Dendritic cell treated with granulocyte-macrophage colony-stimulating factor and Interleukin-4, amounts not matched to agents 40 ng/mL and 50 ng/mL, for 4 days (primary cell): ENCODE measurements around the gene C19orf38.

Experiments
- H3K27ac Mint-ChIP-seq: one replicate; pipeline ENCODE4 v1.8.0; 2022; ENCODE audit warnings: mild to moderate bottlenecking, mixed read lengths
- H3K27me3 Mint-ChIP-seq: one replicate; pipeline ENCODE4 v1.8.0; 2022; ENCODE audit warnings: mild to moderate bottlenecking, mixed read lengths
- H3K36me3 Mint-ChIP-seq: one replicate; pipeline ENCODE4 v1.8.0; 2022; ENCODE audit warnings: low read depth, mixed read lengths
- H3K4me1 Mint-ChIP-seq: one replicate; pipeline ENCODE4 v1.8.0; 2022; ENCODE audit warnings: low read depth, mixed read lengths
- H3K4me3 Mint-ChIP-seq: one replicate; pipeline ENCODE4 v1.8.0; 2022; ENCODE audit warnings: mild to moderate bottlenecking, moderate library complexity, mixed read lengths
- H3K9me3 Mint-ChIP-seq: one replicate; pipeline ENCODE4 v1.8.0; 2022; ENCODE audit warnings: mixed read lengths
- intact Hi-C: fragments of 100-400 bp; cut with micrococcal nuclease; formaldehyde crosslinking; loops from one replicate; pipeline ENCODE4 v1.15.0; 2022

The C19orf38 gene

DNA sequence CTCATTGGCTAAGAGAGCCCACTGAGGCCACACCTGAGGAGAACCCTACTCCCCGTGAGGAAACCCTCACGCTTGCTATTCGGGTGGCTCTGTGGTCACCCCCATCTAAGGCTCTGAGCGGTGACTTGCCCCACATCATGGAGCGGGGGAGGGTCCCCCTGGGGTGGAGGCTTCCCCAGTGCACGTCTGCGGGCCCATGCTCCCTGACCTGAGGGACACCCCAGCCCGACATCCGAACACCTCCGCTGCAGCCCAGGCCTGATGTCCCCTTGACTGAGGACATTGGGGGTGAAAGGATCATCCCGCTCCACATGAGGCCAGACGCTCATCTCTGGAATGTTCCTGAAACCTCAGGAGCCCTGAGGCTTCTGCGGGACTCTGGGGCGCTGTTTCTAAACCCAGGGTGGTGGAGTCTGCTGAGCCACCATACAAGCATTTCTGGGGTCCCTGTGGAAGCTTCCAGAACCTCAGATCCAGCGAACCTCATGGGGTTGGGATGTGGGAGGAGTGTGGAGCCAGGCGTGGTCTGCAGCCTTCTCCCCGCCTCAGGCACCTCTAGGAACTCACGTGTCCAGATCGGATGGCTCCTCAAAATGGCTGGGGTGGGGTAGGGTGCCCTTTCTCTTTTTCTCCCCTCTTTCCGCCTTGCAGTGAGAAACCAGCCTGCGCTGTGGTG lies 32.1 kb upstream of the C19orf38 start:
- Mint-ChIP-seq H3K4me1 (peaks cover 45% of the 10 kb centered on the region), H3K4me3 (no peak overlapping the region), H3K36me3 (peaks cover 99% of the 10 kb centered on the region), H3K27me3 (no peaks in the 10 kb centered on the region), H3K9me3 (no peaks in the 10 kb centered on the region), H3K27ac (peak overlapping the region; percentile 93)
- intact Hi-C loops = no loop called here

DNA sequence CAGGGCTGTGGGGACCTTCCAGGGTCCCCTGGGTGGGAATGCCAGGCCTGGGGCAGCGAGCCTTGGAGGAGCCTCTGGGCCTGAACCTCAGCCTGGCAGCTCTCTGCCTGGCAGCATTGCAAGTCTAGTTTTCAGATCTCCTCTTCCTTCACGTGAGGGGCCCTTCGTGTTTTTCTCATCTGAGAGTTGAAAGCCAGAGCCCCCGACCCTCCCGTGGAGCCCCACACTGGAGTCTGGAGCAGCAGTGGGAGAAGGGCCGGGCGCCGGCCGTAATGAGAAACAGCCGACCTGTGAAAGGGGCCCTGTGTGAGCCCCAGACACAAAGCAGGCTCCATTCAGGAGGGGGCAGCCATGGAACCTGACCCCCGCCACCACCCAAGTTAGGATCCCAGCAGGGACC lies 31.5 kb upstream of the C19orf38 start:
- Mint-ChIP-seq H3K27ac (peak overlapping the region; percentile 93), H3K27me3 (no peaks in the 10 kb centered on the region), H3K9me3 (no peaks in the 10 kb centered on the region), H3K4me1 (peaks cover 40% of the 10 kb centered on the region), H3K36me3 (peaks cover 99% of the 10 kb centered on the region), H3K4me3 (no peak overlapping the region)
- intact Hi-C loops = no loop called here

DNA sequence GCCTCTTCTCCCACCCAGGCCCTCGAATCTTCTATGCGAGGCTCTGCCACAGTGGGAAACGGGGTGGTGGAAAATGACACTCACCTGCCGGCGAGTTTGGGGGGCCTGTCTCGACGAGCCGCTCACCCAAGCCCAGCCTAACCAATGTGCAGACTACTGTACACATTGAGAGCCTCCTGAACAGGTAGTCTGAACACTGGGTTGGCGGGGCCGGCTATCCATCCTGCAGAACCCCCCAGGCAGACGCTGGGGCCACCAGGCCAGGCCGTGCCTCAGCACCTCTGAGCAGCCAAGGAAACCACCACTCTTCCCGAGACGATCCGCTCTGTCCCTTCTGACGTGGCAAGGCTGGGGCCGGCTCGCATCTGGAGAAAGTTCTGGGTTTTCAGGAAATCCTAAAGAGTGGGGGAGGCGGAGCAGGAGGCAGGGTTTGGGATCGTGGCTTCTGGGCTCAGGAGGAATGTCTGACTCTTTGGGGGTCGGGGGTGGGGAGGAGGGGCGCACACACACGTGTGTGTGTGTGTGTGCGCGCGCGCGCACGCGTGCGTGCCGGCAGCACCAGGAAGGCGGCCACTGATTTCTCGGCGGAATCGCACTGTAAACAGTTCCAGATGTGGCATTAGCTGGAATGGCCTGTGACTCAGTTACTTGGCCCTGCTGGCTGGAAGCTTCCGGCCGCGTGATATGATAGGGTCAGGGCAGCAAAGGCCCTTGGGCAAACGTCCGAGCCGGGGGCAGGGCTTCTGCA lies 30.8 kb upstream of the C19orf38 start:
- no peaks in the 10 kb centered on the region for H3K9me3 Mint-ChIP-seq
- H3K4me1 Mint-ChIP-seq = peaks cover 32% of the 10 kb centered on the region
- no peaks in the 10 kb centered on the region for H3K27me3 Mint-ChIP-seq
- no peak overlapping the region for H3K27ac Mint-ChIP-seq
- intact Hi-C loops = no loop called here
- H3K4me3 Mint-ChIP-seq = no peak overlapping the region
- peaks cover 99% of the 10 kb centered on the region for H3K36me3 Mint-ChIP-seq

DNA sequence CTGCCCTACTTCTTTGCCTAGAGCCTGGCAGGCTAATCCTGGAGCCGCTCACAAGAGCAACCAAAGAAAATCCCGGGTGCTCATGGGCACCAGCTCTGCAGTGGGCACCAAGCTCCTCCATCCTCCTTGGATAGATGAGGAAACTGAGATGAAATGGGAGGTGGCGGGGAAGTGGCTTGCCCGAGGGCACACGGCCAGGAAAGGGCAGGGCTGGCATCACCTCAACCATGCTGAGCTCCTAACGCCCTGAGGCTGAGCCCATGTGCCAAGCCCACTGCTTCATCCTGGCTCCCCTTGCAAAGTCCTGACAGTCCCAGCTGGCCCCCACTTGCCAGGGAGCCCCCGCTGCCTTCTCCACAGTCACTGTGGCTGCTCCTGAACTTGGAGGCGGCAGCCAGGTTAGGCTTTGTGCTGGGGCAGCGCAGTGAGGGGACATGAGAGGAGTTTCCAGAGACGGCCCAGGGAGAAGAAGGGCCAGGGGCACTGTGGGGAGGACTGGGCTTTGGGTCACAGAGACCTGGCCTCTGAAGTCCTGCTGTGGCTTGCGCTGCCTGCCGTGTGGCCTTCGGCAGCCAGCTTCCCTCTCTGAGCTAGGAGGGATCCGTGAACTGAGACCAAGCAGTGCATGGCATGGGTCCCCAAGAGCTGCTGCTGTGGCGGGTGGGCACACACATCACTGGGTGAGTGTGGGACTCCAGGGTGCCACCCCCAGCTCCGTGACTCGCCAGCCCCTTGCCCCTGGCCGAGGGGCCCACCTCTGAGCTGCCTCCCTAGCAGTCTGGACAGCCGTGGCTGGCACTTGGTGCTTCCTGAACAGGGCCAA lies 29.7 kb upstream of the C19orf38 start:
- peaks cover 100% of the 10 kb centered on the region for H3K36me3 Mint-ChIP-seq
- H3K4me1 Mint-ChIP-seq = peaks cover 21% of the 10 kb centered on the region
- no peak overlapping the region for H3K27ac Mint-ChIP-seq
- intact Hi-C loops = no loop called here
- no peak overlapping the region for H3K4me3 Mint-ChIP-seq
- no peaks in the 10 kb centered on the region for H3K9me3 Mint-ChIP-seq
- H3K27me3 Mint-ChIP-seq = no peaks in the 10 kb centered on the region

DNA sequence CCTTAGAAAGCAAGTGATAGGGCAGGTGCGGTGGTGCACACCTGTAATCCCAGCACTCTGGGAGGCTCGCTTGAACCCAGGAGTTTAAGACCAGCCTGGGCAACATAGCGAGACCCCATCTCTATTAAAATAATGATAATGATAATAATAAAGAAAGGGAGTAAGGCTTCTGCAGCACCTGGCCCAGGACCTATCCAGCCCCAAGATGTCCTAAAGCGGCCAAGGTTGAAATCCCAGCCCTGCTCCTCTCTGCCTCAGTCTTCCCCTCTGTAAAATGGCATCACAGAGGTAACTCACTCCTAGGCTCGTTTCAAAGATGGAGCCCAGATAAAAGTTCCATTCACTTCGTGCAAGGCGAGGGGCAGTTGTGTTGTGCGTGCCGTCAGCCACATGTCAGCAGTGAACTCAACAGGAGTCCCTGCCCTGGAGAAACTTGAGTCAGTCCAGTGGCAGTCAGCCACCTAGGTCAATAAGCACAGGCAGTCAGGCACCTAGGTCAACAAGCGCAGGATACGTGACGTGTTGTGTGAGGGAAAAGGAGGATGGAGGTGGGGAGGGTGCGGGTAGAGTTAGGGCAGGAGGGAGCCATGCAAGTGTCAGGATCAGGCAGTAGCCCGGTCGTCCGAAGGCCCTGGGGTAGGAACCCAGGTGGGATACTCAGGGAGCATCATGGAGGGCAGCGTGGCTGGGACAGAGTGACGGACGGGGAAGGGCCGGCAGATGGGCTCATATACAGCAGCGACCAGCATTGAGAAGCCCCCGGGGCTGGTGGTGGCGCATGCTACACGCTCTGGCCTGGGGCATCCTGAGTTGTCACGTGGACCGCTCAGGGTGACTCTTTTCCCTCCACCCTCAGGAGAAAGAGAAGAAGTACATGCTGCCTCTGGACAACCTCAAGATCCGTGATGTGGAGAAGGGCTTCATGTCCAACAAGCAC lies 28.8 kb upstream of the C19orf38 start:
- no peaks in the 10 kb centered on the region for H3K9me3 Mint-ChIP-seq
- peak overlapping the region; percentile 33 for H3K27ac Mint-ChIP-seq
- no peak overlapping the region for H3K4me3 Mint-ChIP-seq
- peaks cover 13% of the 10 kb centered on the region for H3K4me1 Mint-ChIP-seq
- no peaks in the 10 kb centered on the region for H3K27me3 Mint-ChIP-seq
- peaks cover 100% of the 10 kb centered on the region for H3K36me3 Mint-ChIP-seq
- intact Hi-C loops = no loop called here

DNA sequence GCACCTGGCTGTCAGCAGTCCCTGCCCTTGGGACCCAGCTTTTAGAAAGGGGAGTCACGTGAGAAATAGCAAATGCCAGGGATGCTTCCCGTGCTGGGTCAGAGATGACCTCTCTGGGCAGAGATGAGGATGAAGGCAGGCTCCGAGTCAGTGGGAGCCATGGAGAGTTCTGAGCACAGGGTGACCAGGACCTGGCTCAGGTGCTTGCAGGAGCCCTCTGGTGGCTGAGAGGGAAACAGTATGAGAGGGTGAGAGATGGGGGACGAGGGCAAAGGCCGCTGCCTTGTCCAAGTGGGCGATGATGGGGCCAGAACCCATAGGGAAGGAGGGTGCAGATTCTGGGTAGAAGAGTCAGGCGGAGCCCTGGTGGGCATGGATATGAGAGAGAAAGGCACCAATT lies 28.0 kb upstream of the C19orf38 start:
- Mint-ChIP-seq H3K4me3 (no peak overlapping the region), H3K36me3 (peaks cover 100% of the 10 kb centered on the region), H3K27me3 (no peaks in the 10 kb centered on the region), H3K4me1 (peaks cover 12% of the 10 kb centered on the region), H3K9me3 (no peaks in the 10 kb centered on the region), H3K27ac (peak overlapping the region; percentile 33)
- intact Hi-C loops = no loop called here

DNA sequence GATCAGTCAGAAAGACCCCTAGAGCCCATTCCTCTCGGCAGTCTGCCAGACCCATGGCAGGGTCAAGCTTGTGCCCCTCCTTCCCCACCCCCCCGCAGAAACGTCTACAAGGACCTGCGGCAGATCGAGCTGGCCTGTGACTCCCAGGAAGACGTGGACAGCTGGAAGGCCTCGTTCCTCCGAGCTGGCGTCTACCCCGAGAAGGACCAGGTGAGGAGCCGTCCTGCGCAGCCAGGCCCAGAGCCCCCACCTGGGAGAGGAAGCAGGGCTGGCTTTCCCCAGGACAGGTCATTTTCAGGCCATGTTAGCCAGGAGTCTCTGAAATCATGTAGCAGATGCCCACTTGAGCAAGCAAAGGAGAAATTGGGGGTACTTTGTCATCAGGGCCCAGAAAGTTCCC lies 24.5 kb upstream of the C19orf38 start:
- H3K27ac Mint-ChIP-seq = no peak overlapping the region

DNA sequence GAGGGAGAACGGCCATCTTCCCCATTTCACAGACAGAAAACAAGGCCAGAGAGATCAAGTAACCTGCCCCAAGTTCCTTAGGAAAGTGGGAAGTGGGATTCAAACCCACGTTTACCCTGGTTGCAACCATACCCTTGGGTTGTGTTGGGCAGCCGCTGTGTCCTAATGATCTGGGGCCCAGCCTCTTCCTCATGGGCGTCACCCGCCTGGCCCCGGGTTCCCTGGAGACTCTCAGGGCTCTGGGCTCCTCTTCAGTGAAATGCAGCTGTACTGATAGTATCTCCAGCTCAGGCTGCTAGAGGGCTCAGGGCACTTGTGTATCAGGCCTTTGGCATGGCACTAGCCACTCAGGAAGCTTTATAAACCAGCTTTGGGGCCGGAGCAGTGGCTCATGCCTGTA lies 22.0 kb upstream of the C19orf38 start:
- peaks cover 100% of the 10 kb centered on the region for H3K36me3 Mint-ChIP-seq

More for the DNA sequence above, 24.5 kb upstream of the C19orf38 start:
- peaks cover 100% of the 10 kb centered on the region for H3K36me3 Mint-ChIP-seq
- H3K4me3 Mint-ChIP-seq = no peak overlapping the region
- H3K9me3 Mint-ChIP-seq = no peaks in the 10 kb centered on the region
- intact Hi-C loops = no loop called here
- no peaks in the 10 kb centered on the region for H3K27me3 Mint-ChIP-seq
- peaks cover 25% of the 10 kb centered on the region for H3K4me1 Mint-ChIP-seq

DNA sequence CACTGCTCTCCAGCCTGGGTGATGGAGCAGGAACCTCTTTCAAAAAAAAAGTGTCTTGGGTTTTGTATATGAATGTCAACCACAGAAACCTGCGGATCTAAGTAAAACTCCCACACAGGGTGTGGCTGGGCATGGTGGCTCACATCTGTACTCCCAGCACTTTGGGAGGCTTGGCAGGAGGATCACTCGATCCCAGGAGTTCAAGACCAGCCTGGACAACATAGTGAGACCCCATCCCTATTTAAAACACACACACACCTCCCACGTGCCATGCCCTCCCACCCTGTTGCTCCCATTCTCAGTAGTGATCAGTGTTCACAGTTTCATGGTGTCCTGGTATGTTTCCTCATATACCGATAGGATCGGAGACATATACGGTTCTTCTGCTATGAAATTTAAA lies 21.4 kb upstream of the C19orf38 start:
- peaks cover 100% of the 10 kb centered on the region for H3K36me3 Mint-ChIP-seq
- peak overlapping the region; percentile 66 for H3K27ac Mint-ChIP-seq
- intact Hi-C loops = no loop called here

More for the DNA sequence above, 22.0 kb upstream of the C19orf38 start:
- H3K27ac Mint-ChIP-seq = peak overlapping the region; percentile 66
- peaks cover 37% of the 10 kb centered on the region for H3K4me1 Mint-ChIP-seq
- no peaks in the 10 kb centered on the region for H3K9me3 Mint-ChIP-seq
- no peaks in the 10 kb centered on the region for H3K27me3 Mint-ChIP-seq
- intact Hi-C loops = no loop called here
- H3K4me3 Mint-ChIP-seq = no peak overlapping the region

DNA sequence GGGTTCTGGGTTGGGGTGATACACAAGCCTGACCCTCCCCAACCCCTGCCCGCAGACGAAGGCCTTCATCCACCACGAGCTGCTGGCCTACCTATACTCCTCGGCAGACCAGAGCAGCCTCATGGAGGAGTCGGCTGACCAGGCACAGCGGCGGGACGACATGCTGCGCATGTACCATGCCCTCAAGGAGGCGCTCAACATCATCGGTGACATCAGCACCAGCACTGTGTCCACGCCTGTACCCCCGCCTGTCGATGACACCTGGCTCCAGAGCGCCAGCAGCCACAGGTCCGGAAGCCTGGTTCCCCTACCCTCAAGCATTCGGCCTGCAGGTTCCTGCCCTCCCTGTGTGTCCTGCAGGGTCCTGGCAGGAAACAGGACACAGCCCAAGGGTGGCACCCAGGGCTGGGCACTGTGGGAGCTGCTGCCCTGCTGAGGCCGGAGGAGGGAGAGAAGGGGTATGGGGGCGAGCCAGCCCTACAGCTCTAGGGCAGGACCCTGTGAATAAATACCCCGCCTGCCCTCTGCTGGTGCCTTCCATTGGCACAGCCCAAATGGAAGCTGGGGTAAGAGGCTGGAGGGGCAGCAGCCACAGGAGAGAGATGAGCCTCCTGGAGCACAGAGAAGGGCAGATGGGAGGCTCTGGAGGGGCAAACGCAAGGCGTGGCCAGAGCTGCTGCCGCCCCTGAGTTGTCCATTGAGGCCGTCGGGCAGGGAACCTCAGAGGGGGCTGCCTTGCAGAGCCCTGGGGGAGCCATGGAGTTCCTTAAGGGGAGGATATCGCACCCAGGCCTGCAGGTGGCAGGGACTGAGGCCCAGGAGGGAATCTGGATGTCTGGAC lies 19.0 kb upstream of the C19orf38 start:
- Mint-ChIP-seq H3K4me1 (peaks cover 42% of the 10 kb centered on the region), H3K9me3 (no peaks in the 10 kb centered on the region), H3K27me3 (no peaks in the 10 kb centered on the region), H3K4me3 (no peak overlapping the region), H3K36me3 (peaks cover 100% of the 10 kb centered on the region), H3K27ac (peak overlapping the region; percentile 8)
- intact Hi-C loops = no loop called here

More for the DNA sequence above, 21.4 kb upstream of the C19orf38 start:
- Mint-ChIP-seq H3K27me3 (no peaks in the 10 kb centered on the region), H3K4me1 (peaks cover 37% of the 10 kb centered on the region), H3K9me3 (no peaks in the 10 kb centered on the region), H3K4me3 (no peak overlapping the region)

DNA sequence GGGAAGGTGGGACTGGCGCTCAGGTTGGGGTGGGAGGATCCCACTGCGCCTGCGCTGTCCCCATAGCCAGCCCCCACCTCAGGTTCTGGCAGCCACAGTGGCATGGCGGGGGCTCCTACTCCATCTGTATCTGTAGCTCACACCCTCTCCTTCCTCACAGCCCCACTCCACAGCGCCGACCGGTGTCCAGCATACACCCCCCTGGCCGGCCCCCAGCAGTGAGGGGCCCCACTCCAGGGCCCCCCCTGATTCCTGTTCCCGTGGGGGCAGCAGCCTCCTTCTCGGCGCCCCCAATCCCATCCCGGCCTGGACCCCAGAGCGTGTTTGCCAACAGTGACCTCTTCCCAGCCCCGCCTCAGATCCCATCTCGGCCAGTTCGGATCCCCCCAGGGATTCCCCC lies 18.2 kb upstream of the C19orf38 start:
- Mint-ChIP-seq H3K4me3 (no peak overlapping the region), H3K36me3 (peaks cover 100% of the 10 kb centered on the region), H3K27me3 (no peaks in the 10 kb centered on the region), H3K27ac (peak overlapping the region; percentile 8), H3K9me3 (no peaks in the 10 kb centered on the region), H3K4me1 (peaks cover 42% of the 10 kb centered on the region)
- intact Hi-C loops = loop anchor here (10.0 kb wide), 1 partner anchor 115 kb away; the partner anchor contains the start of gene DNM2

DNA sequence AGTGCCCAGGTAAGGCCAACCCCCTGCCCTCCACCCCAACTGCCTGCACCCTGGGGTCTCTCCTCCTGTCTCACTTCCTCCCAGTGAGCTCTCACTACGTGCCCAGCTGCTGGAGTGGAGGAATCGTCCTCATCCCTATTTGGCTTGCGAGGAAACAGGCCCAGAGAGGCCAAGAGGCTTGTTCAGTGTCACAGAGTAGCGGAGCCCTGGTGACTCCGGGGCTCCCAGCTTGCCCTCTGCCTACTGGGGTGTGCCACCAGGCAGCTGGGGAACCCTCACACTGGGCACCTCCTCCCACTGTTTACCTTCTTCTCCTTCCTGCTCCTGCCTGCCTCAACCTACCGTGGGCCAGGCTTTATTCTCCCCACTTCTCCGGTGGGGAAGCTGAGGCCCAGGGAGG lies 17.8 kb upstream of the C19orf38 start:
- Mint-ChIP-seq H3K9me3 (no peaks in the 10 kb centered on the region), H3K4me1 (peaks cover 42% of the 10 kb centered on the region), H3K27me3 (no peaks in the 10 kb centered on the region), H3K27ac (peak overlapping the region; percentile 8), H3K4me3 (no peak overlapping the region), H3K36me3 (peaks cover 100% of the 10 kb centered on the region)
- intact Hi-C loops = loop anchor here (10.0 kb wide), 1 partner anchor 116 kb away; the partner anchor contains the start of gene DNM2
